ENCODE results near the gene AP2B1. TPM values are rescaled to one million over a fixed set of nuclear protein-coding genes. Genes with fewer than 3 reads are reported as not detected.
"Not testable (repeated sequence)": the region's sequence is repeated elsewhere in the genome, so short reads cannot be mapped to it uniquely, and the experiment has no call there.

The AP2B1 gene
- polyA plus RNA-seq, 1 of the 3 experiments (the other 2 are of a cell fraction) = 97.8 TPM

DNA sequence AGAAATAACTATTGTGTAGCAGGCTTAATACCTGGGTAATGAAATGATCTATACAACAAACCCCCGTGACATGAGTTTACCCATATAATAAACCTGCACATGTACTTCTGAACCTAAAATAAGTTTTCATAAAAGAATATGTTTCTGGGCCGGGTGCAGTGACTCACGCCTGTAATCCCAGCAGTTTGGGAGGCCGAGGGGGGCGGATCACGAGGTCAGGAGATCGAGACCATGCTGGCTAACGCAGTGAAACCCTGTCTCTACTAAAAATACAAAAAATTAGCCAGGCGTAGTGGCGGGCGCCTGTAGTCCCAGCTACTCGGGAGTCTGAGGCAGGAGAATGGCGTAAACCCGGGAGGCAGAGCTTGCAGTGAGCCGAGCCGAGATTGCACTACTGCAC is 23.9 kb upstream of the AP2B1 start:
- H3K27ac ChIP-seq (ENCODE audit: low read depth in 2 of 2, low read length in 1 of 2); H2AFZ ChIP-seq (ENCODE audit: low read depth); H3K36me3 ChIP-seq (replicated peaks in 1 of 2; ENCODE audit: control insufficient read depth in 1 of 2, insufficient read depth in 2 of 2, low read length in 1 of 2); H3K9ac ChIP-seq; H3K9me2 ChIP-seq; H3K4me1 ChIP-seq (ENCODE audit: control insufficient read depth in 1 of 2, insufficient read depth in 2 of 2, low read depth in 1 of 2, low read length in 1 of 2); H4K20me1 ChIP-seq (ENCODE audit: insufficient read depth); H3K79me2 ChIP-seq (ENCODE audit: insufficient read depth); H3K4me3 ChIP-seq (ENCODE audit: low read depth in 2 of 2, low read length in 1 of 2); DNase-seq; H3K4me2 ChIP-seq; H3K9me3 ChIP-seq; H3F3A ChIP-seq (replicated peaks; ENCODE audit: insufficient read depth); POLR2A ChIA-PET: not testable (repeated sequence)
- CTCF ChIA-PET = interaction anchor here (0.7 to 2.2 kb wide), 2 partner anchors 184 to 230 kb away, joined by 3 to 12 read pairs; no protein-coding TSS in a partner anchor
- peaks cover 21% of the 10 kb centered on the region; the same call in 1 of the 2 replicates for H3K27me3 ChIP-seq (ENCODE audit: insufficient read depth)
- WGBS (ENCODE audit: low lambda C conversion rate) = 24% methylated on average over 15 of the region's 16 CpGs

DNA sequence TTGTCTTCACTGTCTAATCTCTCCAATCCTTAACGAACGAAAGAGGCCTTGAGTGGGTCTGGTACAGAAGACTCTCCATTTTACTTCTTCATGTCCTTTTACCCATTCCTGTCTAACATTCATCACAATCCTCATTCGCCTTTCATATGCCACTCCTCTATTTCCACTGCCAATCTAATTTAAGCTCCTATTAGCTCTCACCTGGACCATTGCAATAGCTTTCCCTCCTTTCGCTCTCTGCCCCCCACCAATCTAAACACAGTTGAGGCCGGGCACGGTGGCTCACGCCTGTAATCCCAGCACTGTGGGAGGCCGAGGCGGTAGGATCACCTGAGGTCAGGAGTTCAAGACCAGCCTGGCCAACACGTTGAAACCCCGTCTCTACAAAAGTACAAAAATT is 20.2 kb upstream of the AP2B1 start:
- CTCF ChIA-PET = interaction anchor here (0.6 to 1.6 kb wide), 2 partner anchors 28 to 250 kb away, joined by 3 to 4 read pairs; no protein-coding TSS in a partner anchor
- Histone ChIP-seq H3K9ac (no peak overlapping the region), H3K27me3 (ENCODE audit: insufficient read depth) (peaks cover 13% of the 10 kb centered on the region; the same call in 1 of the 2 replicates), H2AFZ (ENCODE audit: low read depth) (peak overlapping the region; percentile 88), H3F3A (replicated peaks; ENCODE audit: insufficient read depth) (peaks cover 3% of the 10 kb centered on the region), H3K4me2 (peak overlapping the region; percentile 88), H3K27ac (ENCODE audit: low read depth in 2 of 2, low read length in 1 of 2) (no peak overlapping the region), H3K4me1 (ENCODE audit: control insufficient read depth in 1 of 2, insufficient read depth in 2 of 2, low read depth in 1 of 2, low read length in 1 of 2) (peaks cover 0 to 10% of the 10 kb centered on the region in 2 experiments; a peak in 2 of 4 replicates), H4K20me1 (ENCODE audit: insufficient read depth) (no peaks in the 10 kb centered on the region), H3K36me3 (replicated peaks in 1 of 2; ENCODE audit: control insufficient read depth in 1 of 2, insufficient read depth in 2 of 2, low read length in 1 of 2) (no peaks in the 10 kb centered on the region), H3K4me3 (ENCODE audit: low read depth in 2 of 2, low read length in 1 of 2) (peak overlapping the region; percentile 67 to 82), H3K79me2 (ENCODE audit: insufficient read depth) (peaks cover 40% of the 10 kb centered on the region), H3K9me2 (no peaks in the 10 kb centered on the region), H3K9me3 (no peaks in the 10 kb centered on the region)
- POLR2A ChIA-PET = no interaction called here
- DNase-seq = no peak
- TF ChIP-seq, protein P1, sequence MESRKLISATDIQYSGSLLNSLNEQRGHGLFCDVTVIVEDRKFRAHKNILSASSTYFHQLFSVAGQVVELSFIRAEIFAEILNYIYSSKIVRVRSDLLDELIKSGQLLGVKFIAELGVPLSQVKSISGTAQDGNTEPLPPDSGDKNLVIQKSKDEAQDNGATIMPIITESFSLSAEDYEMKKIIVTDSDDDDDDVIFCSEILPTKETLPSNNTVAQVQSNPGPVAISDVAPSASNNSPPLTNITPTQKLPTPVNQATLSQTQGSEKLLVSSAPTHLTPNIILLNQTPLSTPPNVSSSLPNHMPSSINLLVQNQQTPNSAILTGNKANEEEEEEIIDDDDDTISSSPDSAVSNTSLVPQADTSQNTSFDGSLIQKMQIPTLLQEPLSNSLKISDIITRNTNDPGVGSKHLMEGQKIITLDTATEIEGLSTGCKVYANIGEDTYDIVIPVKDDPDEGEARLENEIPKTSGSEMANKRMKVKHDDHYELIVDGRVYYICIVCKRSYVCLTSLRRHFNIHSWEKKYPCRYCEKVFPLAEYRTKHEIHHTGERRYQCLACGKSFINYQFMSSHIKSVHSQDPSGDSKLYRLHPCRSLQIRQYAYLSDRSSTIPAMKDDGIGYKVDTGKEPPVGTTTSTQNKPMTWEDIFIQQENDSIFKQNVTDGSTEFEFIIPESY (IDR thresholded peaks at IDR 0.05; ENCODE audit: borderline replicate concordance, low read depth) = no peak
- TF ChIP-seq, protein P2, sequence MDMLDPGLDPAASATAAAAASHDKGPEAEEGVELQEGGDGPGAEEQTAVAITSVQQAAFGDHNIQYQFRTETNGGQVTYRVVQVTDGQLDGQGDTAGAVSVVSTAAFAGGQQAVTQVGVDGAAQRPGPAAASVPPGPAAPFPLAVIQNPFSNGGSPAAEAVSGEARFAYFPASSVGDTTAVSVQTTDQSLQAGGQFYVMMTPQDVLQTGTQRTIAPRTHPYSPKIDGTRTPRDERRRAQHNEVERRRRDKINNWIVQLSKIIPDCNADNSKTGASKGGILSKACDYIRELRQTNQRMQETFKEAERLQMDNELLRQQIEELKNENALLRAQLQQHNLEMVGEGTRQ (IDR thresholded peaks at IDR 0.05; ENCODE audit: borderline replicate concordance, low read depth, low read length) = no peak
- TF ChIP-seq, protein P3, sequence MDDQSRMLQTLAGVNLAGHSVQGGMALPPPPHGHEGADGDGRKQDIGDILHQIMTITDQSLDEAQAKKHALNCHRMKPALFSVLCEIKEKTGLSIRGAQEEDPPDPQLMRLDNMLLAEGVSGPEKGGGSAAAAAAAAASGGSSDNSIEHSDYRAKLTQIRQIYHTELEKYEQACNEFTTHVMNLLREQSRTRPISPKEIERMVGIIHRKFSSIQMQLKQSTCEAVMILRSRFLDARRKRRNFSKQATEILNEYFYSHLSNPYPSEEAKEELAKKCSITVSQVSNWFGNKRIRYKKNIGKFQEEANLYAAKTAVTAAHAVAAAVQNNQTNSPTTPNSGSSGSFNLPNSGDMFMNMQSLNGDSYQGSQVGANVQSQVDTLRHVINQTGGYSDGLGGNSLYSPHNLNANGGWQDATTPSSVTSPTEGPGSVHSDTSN (IDR thresholded peaks at IDR 0.05) = no peak
- TF ChIP-seq, protein P4, sequence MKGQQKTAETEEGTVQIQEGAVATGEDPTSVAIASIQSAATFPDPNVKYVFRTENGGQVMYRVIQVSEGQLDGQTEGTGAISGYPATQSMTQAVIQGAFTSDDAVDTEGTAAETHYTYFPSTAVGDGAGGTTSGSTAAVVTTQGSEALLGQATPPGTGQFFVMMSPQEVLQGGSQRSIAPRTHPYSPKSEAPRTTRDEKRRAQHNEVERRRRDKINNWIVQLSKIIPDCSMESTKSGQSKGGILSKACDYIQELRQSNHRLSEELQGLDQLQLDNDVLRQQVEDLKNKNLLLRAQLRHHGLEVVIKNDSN (IDR thresholded peaks at IDR 0.05; ENCODE audit: borderline replicate concordance, low read depth) = no peak
- TF ChIP-seq RCOR1 (IDR thresholded peaks at IDR 0.05; ENCODE audit: low read length) (no peak), MEF2A (IDR thresholded peaks at IDR 0.05; ENCODE audit: borderline replicate concordance, low read depth) (no peak), NRF1 (IDR thresholded peaks at IDR 0.05; ENCODE audit: low read depth, low read length) (no peak), FOXJ3 (CRISPR knock-in tag; IDR thresholded peaks at IDR 0.05) (no peak), EP300 (IDR thresholded peaks at IDR 0.05; ENCODE audit: borderline replicate concordance in 1 of 2, low read depth in 1 of 2, low read length in 1 of 2) (no peak), GABPA (IDR thresholded peaks at IDR 0.05; ENCODE audit: low read depth) (no peak), RAD21 (IDR thresholded peaks at IDR 0.05; ENCODE audit: low read length) (no peak), ELF1 (IDR thresholded peaks at IDR 0.05) (no peak)
- TF ChIP-seq, protein P5, sequence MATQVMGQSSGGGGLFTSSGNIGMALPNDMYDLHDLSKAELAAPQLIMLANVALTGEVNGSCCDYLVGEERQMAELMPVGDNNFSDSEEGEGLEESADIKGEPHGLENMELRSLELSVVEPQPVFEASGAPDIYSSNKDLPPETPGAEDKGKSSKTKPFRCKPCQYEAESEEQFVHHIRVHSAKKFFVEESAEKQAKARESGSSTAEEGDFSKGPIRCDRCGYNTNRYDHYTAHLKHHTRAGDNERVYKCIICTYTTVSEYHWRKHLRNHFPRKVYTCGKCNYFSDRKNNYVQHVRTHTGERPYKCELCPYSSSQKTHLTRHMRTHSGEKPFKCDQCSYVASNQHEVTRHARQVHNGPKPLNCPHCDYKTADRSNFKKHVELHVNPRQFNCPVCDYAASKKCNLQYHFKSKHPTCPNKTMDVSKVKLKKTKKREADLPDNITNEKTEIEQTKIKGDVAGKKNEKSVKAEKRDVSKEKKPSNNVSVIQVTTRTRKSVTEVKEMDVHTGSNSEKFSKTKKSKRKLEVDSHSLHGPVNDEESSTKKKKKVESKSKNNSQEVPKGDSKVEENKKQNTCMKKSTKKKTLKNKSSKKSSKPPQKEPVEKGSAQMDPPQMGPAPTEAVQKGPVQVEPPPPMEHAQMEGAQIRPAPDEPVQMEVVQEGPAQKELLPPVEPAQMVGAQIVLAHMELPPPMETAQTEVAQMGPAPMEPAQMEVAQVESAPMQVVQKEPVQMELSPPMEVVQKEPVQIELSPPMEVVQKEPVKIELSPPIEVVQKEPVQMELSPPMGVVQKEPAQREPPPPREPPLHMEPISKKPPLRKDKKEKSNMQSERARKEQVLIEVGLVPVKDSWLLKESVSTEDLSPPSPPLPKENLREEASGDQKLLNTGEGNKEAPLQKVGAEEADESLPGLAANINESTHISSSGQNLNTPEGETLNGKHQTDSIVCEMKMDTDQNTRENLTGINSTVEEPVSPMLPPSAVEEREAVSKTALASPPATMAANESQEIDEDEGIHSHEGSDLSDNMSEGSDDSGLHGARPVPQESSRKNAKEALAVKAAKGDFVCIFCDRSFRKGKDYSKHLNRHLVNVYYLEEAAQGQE (IDR thresholded peaks at IDR 0.05; ENCODE audit: low read depth, low read length) = no peak
- WGBS (ENCODE audit: low lambda C conversion rate) = 45% methylated on average over 11 of the region's 11 CpGs
